Measurements from ENCODE around the gene ATG9A.
A peak's percentile ranks its signal among the peaks of the same experiment; 100 is the strongest.

Gene ATG9A

DNA sequence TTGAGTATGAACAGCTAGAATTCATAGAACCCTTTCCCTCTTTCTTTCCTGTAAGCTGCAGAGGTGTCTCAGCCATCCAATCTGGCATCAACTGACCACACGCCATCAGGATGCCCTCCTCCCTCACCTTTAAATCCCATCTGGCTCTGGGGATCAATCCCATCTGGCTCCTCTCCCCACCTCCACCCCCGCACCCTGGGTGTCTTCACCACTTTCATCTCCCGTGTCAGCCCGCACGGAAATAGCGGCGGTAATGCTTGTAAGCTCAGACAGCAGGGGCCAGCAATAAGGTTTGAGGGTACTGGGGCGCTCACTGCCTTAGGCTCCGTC lies 23.1 kb upstream of the ATG9A start:
- no peak for DNase-seq (ENCODE audit: low read depth)

- DNase-seq (ENCODE audit: low read depth) = no peak
Observed at GRCh38 chr2:219252084-219252483, 22.6 kb upstream of the ATG9A start.

DNA sequence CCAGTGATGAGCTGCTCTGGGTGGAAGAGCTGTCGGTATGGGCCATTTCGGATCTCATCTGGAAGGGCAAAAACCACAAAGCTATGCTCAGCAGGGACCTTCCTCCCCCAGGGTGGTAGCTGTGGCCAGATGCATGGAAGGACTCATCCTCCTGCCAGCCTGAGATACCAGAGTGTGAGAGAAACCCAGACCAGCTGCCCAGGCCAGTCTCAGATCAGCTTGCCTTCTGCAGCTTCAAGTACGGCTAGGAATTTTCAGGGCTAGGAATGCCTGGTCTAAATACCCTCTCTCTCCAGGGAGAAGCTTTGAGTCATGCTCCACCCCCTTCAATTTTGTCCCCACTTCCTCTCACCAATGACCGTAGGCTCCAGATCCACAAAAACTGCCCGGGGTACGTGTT lies 22.2 kb upstream of the ATG9A start:
- no peak for DNase-seq (ENCODE audit: low read depth)

DNA sequence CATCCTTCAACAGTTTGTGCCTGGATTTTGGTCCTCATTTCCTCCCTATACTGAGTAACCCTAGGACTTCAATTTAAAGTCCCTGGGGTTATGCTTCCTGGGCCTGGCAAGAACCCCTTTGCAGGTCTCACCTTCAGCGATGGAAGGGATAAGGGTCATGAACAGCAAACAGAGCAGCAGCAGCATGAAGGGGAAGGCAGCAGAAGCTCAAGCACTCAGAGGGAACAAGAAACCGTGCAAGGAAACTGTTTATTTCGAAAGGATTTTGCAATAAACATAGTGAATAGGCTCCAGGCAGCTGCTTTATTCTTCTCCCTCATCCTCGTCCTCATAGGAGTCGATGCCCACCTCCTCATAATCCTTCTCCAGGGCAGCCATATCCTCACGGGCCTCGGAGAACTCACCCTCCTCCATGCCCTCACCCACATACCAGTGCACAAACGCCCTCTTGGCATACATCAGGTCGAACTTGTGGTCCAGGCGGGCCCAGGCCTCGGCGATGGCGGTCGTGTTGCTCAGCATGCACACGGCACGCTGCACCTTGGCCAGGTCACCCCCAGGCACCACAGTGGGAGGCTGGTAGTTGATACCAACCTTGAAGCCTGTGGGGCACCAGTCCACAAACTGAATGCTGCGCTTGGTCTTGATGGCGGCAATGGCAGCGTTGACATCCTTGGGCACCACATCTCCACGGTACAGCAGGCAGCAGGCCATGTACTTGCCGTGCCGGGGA lies 20.8 kb upstream of the ATG9A start:
- no peak for DNase-seq (ENCODE audit: low read depth)

GRCh38 chr2:219249203-219249980 lies 20.0 kb upstream of the ATG9A start:
- DNase-seq (ENCODE audit: low read depth) = peak; percentile 49

GRCh38 chr2:219248845-219249202 lies 19.4 kb upstream of the ATG9A start:
- DNase-seq (ENCODE audit: low read depth) = no peak

DNA sequence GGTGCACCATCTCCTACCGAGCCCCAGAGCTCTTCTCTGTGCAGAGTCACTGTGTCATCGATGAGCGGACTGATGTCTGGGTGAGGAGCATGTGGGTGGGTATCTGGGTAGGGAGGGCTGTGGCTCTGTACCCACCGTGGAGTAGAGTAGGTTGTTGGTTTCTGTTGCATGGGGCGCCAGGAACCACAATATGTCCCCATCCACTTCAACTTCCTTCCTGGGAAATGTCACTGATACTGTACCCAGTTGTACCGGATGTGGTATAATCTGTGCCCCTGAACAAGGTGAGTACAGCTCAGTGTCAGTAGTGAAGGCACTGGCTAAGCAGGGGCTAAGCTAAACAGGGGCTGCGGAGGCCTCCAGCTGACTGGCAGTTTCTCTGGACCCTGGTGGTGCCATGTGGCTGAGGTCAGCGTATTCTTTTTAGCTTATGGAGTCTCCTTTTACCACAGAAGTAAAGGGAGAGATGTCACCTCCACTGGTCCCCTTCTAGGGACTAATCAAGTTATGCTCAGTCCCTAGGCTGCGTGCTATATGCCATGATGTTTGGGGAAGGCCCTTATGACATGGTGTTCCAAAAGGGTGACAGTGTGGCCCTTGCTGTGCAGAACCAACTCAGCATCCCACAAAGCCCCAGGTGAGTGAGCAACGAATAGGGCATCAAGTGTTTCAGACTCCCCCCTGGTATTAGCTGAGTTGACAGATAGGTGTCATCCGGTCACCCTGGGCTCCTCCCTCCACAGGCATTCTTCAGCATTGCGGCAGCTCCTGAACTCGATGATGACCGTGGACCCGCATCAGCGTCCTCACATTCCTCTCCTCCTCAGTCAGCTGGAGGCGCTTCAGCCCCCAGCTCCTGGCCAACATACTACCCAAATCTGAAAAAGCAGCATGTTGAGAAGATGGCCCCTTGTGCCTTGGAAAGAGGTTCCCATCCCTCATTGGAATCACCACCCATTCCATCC lies 18.5 kb upstream of the ATG9A start:
- no peak for DNase-seq (ENCODE audit: low read depth)

DNA sequence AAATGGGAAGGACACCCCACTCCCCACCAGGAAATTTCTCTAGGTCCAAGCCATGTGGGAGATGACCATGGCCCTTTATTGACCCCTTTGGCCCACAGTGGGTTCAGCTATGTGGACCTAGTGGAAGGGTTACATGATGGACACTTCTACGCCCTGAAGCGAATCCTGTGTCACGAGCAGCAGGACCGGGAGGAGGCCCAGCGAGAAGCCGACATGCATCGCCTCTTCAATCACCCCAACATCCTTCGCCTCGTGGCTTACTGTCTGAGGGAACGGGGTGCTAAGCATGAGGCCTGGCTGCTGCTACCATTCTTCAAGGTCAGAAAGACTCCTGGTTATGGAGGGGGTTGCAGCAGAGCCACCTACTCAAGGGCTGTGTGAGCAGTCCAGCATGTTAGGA lies 17.1 kb upstream of the ATG9A start:
- no peak for DNase-seq (ENCODE audit: low read depth)

DNA sequence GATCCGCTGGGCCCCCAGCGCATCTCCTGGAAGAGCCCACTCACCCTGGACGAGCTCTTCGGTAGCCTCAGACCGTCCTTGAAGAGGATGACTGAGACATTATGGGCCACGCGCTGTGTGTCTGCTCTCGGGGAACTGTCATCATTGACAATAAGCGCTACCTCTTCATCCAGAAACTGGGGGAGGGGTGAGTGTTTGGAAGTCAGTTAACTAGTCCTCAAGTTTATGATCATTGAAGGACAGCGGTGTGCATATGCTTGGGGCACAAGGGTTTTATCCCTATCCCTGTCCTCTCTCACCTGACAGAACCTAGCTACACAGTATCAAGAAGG lies 16.4 kb upstream of the ATG9A start:
- DNase-seq (ENCODE audit: low read depth) = no peak

GRCh38 chr2:219245148-219245898 lies 15.9 kb upstream of the ATG9A start, which contains the start of the genes GLB1L and STK16:
TSS of gene GLB1L (minus strand) at chr2:219245444. CDS start at chr2:219243573, 1,871 bp downstream.
TSS of gene STK16 (plus strand) at chr2:219245479. CDS start at chr2:219246000, 521 bp downstream.
- DNase-seq (ENCODE audit: low read depth) = peak; percentile 85

- DNase-seq (ENCODE audit: low read depth) = no peak
Observed at GRCh38 chr2:219244789-219245147, 15.3 kb upstream of the ATG9A start.

GRCh38 chr2:219243291-219243761 lies 13.9 kb upstream of the ATG9A start:
- DNase-seq (ENCODE audit: low read depth) = no peak

- no peak for DNase-seq (ENCODE audit: low read depth)
Observed at GRCh38 chr2:219234331-219234730, 4.9 kb upstream of the ATG9A start.

DNA sequence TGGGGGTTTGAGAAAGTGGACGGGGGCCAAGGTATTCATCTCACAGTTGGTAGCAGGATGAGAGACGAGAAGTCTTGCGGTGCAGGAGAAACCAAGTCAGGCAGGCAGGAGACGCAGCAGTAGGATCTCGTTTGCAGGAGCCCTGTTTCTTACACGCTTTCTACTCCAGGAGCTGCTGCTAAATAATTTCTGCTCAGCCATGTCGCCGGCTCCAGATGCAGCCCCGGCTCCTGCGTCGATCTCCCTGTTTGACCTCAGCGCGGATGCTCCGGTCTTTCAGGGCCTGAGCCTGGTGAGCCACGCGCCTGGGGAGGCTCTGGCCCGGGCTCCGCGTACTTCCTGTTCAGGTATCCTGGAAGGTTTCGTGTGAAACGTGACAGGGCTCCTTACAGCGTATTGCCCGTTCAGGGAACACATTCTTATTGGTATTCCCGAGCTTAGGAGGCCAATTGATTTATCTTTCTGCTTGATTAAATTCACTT lies 664 bp upstream of the ATG9A start:
- no peak for DNase-seq (ENCODE audit: low read depth)

DNA sequence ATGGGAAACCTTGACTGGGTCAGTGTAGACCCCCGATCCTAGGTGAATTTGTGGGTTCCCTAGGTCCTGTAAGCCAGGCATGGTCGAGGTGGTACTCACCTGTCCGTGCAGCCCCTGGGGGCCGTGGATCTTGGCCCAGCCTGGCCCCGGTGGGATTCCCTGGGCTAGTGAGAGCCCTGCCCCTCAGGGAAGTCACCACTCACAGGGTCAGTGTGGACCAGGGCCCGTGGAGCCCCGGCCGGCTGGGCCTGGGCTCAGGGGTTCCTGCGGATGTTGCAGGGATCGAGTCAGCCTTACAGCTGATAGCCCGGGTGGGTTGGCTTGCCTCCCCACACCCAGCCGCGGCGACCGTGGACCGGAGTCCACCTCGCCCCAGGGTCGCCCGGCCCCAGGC lies 528 bp downstream of the ATG9A start:
- no peak for DNase-seq (ENCODE audit: low read depth)

GRCh38 chr2:219228041-219228910 lies 1.2 kb downstream of the ATG9A start:
- no peak for DNase-seq (ENCODE audit: low read depth)

- DNase-seq (ENCODE audit: low read depth) = no peak
Observed at GRCh38 chr2:219225350-219225749, 4.1 kb downstream of the ATG9A start.

GRCh38 chr2:219223831-219224610 lies 5.4 kb downstream of the ATG9A start:
- no peak for DNase-seq (ENCODE audit: low read depth)

- no peak for DNase-seq (ENCODE audit: low read depth)
Observed at GRCh38 chr2:219221957-219222518, 7.4 kb downstream of the ATG9A start.

Data from GM04504 (cell line).